CD4-positive, alpha-beta T cell treated with Interleukin-21 for 1 hour (primary cell): Measurements from ENCODE around the gene RAB27A.
"Not testable (repeated sequence)": the region's sequence is repeated elsewhere in the genome, so short reads cannot be mapped to it uniquely, and the experiment has no call there.

Experiments used
- DNase-seq: peaks from one replicate; pipeline ENCODE4 v3.0.0-alpha.2; 2020

The RAB27A gene

DNA sequence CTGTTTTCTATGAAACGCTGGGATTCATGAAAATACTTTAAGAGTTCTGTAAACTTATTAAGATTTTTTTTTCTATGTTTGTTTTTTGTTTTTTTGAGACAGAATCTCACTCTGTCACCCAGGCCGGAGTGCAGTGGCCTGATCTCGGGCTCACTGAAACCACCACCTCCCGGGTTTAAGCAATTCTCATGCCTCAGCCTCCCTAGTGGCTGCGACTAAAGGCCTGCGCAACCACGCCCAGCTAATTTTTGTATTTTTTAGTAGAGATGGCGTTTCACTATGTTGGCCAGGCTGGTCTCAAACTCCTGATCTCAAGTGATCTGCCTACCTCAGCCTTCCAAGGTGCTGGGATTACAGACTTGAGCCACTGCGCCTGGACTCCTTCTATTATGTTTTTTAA is 39.7 kb downstream of the RAB27A start:
- DNase-seq, result not testable (repeated sequence)

DNA sequence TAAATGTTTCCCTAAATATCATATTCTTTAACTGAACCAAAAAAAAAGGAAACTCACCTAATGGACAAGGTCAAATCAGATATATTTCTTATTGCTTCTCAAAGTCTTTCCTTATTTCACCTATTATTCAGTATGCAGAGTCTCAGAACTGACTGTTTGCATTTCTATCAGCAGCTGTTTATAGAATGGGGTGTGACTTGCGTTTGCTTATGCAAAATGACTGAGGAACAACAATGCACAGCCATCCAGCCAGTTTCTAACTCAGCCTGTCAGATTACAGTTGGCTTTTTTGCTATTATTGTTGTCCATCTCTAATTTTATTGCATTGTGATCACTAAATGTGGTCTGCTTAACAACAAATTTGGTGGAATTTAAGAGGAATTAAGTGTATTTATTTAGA is 40.7 kb downstream of the RAB27A start:
- DNase-seq, result no peak

GRCh38 chr15:55247766-55248427 is 41.7 kb downstream of the RAB27A start:
- DNase-seq, result no peak

- no peak for DNase-seq
Measured at GRCh38 chr15:55247311-55247710, 42.3 kb downstream of the RAB27A start.

DNA sequence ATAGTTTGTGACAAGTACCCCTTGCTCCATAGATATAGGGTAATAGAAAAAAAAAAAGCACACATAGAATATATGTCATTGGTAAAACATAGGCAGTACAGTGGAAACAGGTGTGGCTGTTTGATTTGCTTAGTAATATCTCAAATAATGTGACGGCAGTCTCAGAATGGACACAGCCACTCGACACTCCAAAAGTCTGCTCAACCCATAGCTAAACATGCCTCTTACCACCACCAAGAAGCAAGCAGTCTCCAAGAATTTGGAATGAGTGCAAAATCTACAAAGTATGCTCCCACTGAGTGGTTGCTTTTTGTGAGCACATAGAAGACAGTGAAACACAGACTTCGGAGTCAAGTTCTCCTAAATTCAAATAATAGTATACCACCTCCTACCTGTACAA is 43.0 kb downstream of the RAB27A start:
- no peak for DNase-seq

DNA sequence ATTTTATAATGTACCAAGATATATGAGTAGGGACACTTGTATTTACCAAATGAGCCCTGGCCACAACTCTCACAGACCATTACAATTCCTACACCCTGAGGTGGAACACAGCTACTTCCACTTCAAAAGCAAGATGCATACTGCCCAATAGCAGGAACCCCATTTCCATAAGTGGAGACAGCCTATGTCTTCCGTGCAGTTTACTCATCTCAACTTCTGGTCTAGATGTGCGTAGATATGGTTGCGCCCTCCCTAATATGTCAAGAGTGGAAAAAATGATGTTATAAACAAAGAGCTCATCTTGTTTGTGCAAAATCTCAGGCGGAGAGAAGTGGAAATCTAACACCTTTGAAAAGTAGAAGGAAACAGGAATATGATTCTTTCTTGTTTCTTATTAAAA is 44.6 kb downstream of the RAB27A start:
- no peak for DNase-seq

GRCh38 chr15:55241891-55242290 is 47.7 kb downstream of the RAB27A start:
- DNase-seq, result no peak

DNA sequence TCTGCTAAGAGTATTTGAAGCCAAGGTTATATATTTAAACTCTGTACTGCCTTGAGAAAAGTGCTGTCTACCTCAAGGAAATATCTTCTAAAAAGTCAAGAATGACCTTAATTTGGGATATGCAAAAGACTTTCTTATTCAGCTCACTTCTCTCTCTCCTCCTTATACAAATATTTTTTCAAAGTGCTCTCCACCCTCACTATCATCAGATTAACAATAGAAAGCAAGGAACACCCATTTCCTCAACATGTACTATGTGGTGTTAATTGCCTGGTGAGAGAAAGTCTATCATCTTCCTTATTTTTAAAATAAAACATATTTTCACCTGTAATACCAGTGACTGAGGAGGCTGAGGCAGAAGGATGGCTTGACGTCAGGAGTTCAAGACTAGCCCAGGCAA is 48.4 kb downstream of the RAB27A start:
- DNase-seq, result no peak

- no peak for DNase-seq
Measured at GRCh38 chr15:55240125-55240760, 49.4 kb downstream of the RAB27A start.

DNA sequence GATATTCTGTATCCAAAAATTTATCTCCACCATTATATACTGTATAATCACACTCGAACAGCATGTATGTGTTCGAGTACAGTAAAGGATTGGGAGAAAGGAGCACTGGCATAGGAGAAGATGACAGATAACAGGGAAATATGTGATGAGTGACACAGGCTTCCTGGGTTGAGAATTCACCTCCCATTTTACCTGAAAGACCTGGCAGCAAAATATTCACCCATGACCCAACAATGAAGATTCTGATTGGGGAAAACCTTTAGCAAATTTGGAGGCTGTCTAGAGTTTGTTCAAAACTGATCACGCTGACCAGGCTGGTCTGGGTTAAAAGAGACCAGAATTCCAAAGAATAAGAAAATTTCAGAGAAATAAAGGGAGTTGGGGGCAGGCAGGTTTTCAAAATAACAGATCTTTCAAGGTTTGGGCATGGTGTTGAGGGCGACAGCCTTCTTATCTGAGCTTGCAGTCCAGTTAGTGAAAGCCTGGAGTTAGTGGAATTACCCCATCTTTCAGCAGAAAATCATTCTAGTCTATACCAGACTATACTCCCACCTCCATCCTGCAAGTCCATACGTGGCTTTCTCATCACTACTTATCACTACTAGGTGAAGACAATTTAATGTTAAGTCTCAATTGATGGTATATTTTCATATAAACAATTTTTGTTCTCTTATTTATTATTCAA is 50.0 kb downstream of the RAB27A start:
- no peak for DNase-seq

DNA sequence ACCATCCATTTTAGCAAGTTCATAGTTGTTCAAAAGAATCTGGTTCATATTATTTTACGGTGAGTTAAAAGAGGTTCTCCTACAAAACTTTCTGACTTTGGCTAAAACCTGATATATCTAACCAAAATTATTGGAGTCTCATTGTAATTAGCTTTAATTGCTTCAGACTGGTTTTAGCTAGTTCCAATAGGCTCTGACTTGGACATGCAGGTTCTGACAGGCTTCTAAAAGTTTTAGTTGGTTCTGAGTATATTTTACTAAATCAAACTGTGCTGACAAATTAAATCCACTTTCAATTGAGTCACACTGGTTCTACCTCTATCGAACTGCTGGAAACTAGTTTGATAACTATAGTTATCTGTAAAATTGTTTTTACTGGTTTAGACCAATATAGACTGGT is 50.7 kb downstream of the RAB27A start:
- no peak for DNase-seq

DNA sequence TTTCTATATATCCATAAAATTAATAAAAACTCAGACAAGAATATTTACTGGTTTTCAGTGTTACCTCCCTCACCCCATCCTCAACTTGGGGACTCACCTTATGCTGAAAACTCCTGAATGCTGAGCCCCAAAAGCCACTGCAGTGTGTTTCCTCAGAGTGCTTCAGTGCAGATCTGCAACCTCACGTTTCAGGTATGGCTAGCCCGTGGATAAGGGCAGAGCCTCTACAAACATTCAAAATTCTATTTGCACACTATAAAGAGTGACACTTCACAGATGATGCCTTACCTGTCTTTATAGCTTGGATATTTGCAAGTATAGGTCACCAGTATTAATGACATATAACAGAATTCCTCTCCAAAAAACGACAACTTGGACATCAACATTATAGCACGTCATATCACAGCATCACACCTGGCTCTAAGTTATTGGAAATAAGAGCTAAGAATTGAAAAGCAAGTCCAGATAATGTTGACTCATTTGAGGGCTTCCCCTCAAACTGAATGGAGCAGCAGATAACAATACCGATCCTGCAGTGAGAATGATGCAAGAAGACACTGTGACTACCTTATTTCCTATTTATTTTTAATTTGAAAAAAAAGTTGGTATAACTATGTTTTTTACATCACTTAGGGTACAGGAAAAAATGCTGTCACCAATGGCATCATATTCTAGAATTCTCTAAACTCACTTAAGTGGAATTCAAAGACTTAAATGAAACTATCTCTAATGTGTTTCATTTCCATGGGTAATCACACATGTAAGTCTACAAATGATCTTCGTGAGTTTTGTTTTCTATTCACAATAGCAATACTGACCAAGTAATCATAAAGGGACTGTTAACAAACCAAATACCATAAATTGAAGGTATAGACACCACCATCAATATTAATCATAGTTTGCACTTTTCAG is 52.1 kb downstream of the RAB27A start:
- no peak for DNase-seq

- no peak for DNase-seq
Measured at GRCh38 chr15:55235546-55236036, 54.0 kb downstream of the RAB27A start.

GRCh38 chr15:55234800-55235104 is 54.9 kb downstream of the RAB27A start:
- no peak for DNase-seq

DNA sequence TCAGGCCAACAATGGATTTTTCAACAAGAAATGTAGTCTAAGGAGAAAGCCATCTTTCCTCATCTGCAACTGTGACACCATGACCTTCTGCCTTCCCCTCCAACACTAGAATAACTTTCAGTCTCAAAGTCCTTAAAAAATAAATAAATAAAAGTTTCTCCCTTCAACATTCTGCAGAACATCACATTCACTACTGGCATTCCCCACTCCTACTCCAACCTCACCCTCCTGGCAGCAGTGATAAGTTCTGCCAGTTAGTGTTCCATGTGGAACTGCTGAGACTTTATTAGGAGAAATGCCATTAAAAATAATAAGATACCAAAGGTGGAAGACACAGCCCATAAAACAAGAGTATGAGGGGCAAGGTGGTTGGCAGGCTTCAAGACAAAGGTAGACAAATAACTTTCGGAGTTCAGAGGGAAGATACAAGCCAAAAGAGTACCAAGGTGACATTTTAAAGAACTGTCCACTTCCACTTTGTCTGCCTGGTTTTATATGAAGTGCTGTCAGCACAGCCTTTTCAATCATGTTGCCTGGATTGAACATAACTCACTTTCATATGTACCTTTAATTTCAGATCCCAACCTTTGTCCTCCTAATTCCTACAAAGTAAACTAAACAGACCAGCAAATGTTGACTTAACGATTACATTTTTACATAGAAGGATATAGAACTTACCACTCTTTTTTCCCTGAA is 55.4 kb downstream of the RAB27A start:
- DNase-seq, result no peak

DNA sequence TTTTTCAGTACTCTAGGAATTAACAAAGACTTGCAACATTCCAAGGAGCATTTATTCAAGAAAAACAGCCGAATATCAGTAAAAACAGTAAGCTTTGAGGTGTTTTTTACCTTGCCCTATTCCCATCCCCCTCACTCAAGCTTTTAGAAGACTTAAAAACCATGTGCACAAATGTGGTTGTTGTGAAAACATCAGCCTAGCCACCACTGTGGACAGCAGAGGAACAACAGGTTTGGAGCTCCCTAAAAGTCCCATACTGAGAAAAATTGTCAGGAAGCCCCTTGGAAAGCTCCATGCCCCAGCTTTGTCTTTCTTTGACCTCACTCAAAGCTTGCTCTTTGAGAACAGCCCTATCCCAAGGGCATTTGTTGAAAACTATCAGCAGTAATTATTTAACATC is 58.2 kb downstream of the RAB27A start:
- DNase-seq, result no peak

DNA sequence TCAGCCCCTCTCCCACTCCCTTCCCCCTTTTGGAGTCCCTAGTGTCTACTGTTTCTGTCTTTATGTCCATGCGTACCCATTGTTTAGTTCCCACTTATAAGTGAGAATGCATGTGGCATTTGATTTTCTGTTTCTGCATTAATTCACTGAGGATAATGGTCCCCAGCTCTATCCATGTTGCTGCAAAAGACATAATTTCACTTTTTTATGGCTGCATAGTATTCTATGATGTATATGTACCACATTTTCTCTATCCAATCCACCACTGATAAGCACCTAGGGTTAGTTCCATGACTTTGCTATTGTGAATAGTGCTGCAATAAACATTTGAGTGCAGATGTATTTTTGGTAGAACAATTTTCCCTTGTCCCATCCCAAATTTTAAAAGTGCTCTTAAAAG is 58.7 kb downstream of the RAB27A start:
- DNase-seq, result no peak

GRCh38 chr15:55230051-55230670 is 59.5 kb downstream of the RAB27A start:
- peak; percentile 35 for DNase-seq

DNA sequence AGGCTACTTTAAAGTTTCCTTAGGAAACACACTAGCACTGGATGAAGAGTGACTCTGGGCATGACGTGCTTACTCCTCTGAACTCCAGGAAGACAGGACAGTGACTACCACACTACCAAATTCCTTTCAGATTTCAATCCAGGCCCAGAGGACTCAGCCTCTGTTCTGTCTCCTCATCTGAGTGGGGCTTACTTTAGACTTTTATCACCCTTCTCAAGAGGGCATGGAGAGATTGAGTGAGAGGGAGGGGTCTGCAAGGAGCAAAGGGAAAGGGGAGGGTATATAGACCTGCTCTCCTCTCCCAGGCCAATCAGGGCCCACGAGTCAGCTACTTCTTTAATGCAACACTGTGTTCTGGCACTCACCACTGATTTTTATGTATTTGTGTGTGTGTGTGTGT is 63.5 kb downstream of the RAB27A start:
- no peak for DNase-seq

DNA sequence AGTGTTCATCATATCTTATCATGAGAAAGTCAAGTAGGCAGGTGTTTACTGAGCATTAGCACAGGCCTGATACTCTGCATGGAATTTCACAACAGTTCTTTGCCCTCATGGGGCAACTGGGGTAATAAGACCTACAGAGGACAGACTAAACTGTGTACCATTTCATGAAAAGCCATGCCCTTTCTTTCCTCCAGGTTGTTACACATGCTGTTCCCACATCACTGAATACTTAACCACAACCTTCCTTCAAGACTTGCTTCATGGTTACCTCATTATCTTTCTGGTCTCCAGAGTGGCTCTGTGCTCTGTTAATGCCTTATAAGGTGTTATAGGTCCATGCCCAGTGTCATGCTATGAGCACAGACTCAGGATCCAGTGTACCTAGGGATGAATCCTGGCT is 64.7 kb downstream of the RAB27A start:
- DNase-seq, result peak; percentile 51

GRCh38 chr15:55222588-55222987 is 67.0 kb downstream of the RAB27A start:
- DNase-seq, result peak; percentile 47
